ENCODE data around the gene BCL7A. TPM values are rescaled to one million over a fixed set of nuclear protein-coding genes. Genes with fewer than 3 reads are reported as not detected.
"Not testable (repeated sequence)": the region's sequence is repeated elsewhere in the genome, so short reads cannot be mapped to it uniquely, and the experiment has no call there.

Gene BCL7A
- total RNA-seq, 1 experiment from 2014 or later: 31.6 TPM

DNA sequence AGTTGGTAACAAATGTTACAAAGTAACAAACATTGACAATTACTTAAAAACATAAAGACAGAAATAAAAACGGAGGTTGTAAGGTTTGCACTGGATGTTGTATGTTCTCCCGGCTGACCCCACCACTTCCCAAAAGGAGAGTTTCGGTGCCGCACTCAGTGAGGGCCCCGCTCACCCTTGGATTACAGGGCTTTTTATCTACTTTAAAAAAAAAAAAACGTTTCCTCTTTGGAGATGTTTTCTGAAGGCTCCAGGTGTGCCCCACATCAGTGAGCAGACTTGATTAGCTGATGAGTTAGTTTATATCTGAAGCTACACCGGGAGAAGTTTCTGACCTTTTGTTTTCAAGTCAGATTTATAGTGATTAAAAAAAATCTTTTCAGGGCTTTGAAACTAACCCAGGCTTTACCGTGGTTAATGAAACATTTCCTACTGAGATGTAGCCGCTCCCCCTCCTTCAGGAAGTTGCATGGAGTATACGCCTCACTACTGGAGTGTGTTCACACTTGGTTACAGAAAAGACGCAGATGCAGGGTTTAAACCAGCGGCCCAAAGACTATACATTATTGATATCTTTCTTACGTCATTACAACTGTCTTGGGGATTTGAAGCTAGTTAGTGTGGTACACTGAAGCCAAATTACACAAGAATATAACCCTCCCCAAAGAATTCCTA lies 38.0 kb upstream of the BCL7A start:
- intact Hi-C loops (cut with micrococcal nuclease): no loop called here
- CTCF ChIA-PET: no interaction called here
- H2AFZ ChIP-seq (ENCODE audit: low read length): no peak overlapping the region

DNA sequence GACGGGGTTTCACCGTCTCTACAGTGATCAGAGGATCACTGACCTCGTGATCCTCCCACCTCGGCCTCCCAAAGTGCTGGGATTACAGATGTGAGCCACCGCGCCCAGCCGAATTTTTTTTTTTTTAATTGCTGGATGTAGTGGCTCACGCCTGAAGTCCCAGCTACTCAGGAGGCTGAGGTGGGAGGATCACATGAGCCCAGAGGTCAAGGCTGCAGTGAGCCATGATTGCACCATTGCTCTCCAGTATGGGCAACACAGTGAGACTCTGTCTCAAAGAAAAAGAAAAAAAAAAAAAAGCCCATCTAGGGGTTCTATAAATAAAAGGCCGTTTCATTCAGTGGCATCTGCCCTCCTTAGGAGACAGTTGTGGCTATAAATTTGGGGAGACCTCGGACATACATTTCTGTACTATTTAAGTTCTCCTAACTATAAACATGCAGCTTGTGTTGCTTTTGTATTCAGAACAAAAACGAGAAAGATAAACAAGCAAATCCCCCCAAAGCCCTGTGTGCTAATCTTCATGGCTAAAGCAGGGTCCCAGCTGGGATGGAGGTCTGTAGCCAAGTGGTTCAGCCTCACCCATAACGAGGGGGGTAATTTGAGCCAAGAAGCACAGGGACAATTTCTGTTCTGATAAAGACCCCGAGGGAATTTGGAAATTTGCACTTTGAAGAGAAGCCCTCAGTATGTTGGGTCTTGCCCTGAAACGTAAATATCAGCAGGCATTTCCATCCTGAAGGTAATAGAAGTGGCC lies 35.0 kb upstream of the BCL7A start:
- peaks cover 7% of the 10 kb centered on the region for H3F3A ChIP-seq (ENCODE audit: low read length, unreplicated experiment)
- no peak for DNase-seq
- no peaks in the 10 kb centered on the region for H4K20me1 ChIP-seq (ENCODE audit: low read length)

More for the DNA sequence above, 38.0 kb upstream of the BCL7A start:
- DNase-seq (no peak), ATAC-seq (no peak)
- Histone ChIP-seq H3K4me2 (ENCODE audit: low read length) (no peak overlapping the region), H3K9ac (ENCODE audit: low read length) (no peak overlapping the region), H3K27me3 (ENCODE audit: low read length) (no peaks in the 10 kb centered on the region), H4K20me1 (ENCODE audit: low read length) (no peaks in the 10 kb centered on the region), H3K79me2 (ENCODE audit: low read length) (no peaks in the 10 kb centered on the region), H3K4me3 (ENCODE audit: low read length) (no peak overlapping the region), H3K36me3 (ENCODE audit: low read depth, low read length) (no peaks in the 10 kb centered on the region), H3K9me2 (replicated peaks; ENCODE audit: low read length) (no peaks in the 10 kb centered on the region), H3F3A (ENCODE audit: low read length, unreplicated experiment) (no peaks in the 10 kb centered on the region), H3K9me3 (ENCODE audit: low read length) (no peaks in the 10 kb centered on the region), H3K27ac (ENCODE audit: low read length) (no peak overlapping the region), H3K4me1 (ENCODE audit: insufficient read depth, low read length) (no peaks in the 10 kb centered on the region)
- POLR2A ChIA-PET (ENCODE audit: unreplicated experiment): no interaction called here
- no TSS peak for BruUV-seq (replicated peaks)
- TF ChIP-seq EZH2phosphoT487 (IDR thresholded peaks at IDR 0.05; ENCODE audit: borderline replicate concordance, low read length): no peak
- TF ChIP-seq, protein P1, sequence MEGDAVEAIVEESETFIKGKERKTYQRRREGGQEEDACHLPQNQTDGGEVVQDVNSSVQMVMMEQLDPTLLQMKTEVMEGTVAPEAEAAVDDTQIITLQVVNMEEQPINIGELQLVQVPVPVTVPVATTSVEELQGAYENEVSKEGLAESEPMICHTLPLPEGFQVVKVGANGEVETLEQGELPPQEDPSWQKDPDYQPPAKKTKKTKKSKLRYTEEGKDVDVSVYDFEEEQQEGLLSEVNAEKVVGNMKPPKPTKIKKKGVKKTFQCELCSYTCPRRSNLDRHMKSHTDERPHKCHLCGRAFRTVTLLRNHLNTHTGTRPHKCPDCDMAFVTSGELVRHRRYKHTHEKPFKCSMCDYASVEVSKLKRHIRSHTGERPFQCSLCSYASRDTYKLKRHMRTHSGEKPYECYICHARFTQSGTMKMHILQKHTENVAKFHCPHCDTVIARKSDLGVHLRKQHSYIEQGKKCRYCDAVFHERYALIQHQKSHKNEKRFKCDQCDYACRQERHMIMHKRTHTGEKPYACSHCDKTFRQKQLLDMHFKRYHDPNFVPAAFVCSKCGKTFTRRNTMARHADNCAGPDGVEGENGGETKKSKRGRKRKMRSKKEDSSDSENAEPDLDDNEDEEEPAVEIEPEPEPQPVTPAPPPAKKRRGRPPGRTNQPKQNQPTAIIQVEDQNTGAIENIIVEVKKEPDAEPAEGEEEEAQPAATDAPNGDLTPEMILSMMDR (conservative IDR thresholded peaks at IDR 0.05; ENCODE audit: low read depth, low read length): no peak
- no peak for TF ChIP-seq EZH2 (IDR thresholded peaks at IDR 0.05; ENCODE audit: low read length, unreplicated experiment)

DNA sequence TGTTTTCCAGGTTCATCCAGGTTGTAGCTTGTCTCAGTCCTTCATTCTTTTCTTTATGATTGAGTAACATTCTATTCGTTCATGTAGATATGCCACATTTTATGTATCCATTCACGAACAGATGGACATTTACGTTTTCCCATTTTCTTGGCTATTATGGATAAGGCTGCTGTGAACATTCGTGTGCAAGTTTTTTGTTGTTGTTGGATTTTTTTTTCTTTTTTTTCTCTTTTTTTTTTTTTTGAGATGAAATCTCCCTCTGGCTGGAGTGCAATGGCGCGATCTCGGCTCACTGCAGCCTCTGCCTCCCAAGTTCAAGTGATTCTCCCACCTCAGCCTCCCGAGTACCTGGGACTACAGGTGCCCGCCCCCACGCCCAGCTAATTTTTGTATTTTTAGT lies 33.2 kb upstream of the BCL7A start:
- H3K79me2 ChIP-seq (ENCODE audit: low read length); H3K4me2 ChIP-seq (ENCODE audit: low read length); intact Hi-C loops (cut with micrococcal nuclease); H4K20me1 ChIP-seq (ENCODE audit: low read length); H3K4me3 ChIP-seq (ENCODE audit: low read length); ATAC-seq; H3K9ac ChIP-seq (ENCODE audit: low read length); H3K9me3 ChIP-seq (ENCODE audit: low read length); H3K27me3 ChIP-seq (ENCODE audit: low read length); DNase-seq; H2AFZ ChIP-seq (ENCODE audit: low read length); BruUV-seq (replicated peaks); H3K36me3 ChIP-seq (ENCODE audit: low read depth, low read length); H3K27ac ChIP-seq (ENCODE audit: low read length); H3K9me2 ChIP-seq (replicated peaks; ENCODE audit: low read length); POLR2A ChIA-PET (ENCODE audit: unreplicated experiment); CTCF ChIA-PET: not testable (repeated sequence)
- Histone ChIP-seq H3K4me1 (ENCODE audit: insufficient read depth, low read length) (peaks cover 33% of the 10 kb centered on the region), H3F3A (ENCODE audit: low read length, unreplicated experiment) (peaks cover 12% of the 10 kb centered on the region)

More for the DNA sequence above, 35.0 kb upstream of the BCL7A start:
- Histone ChIP-seq H3K27ac (ENCODE audit: low read length) (no peak overlapping the region), H3K9me2 (replicated peaks; ENCODE audit: low read length) (no peaks in the 10 kb centered on the region), H3K9ac (ENCODE audit: low read length) (no peak overlapping the region), H3K79me2 (ENCODE audit: low read length) (no peaks in the 10 kb centered on the region), H3K4me1 (ENCODE audit: insufficient read depth, low read length) (peaks cover 25% of the 10 kb centered on the region), H3K27me3 (ENCODE audit: low read length) (no peaks in the 10 kb centered on the region), H3K36me3 (ENCODE audit: low read depth, low read length) (no peaks in the 10 kb centered on the region), H2AFZ (ENCODE audit: low read length) (no peak overlapping the region), H3K4me3 (ENCODE audit: low read length) (no peak overlapping the region), H3K9me3 (ENCODE audit: low read length) (no peaks in the 10 kb centered on the region), H3K4me2 (ENCODE audit: low read length) (no peak overlapping the region)
- intact Hi-C loops (cut with micrococcal nuclease): no loop called here
- ChIA-PET CTCF (no interaction called here), POLR2A (ENCODE audit: unreplicated experiment) (no interaction called here)
- ATAC-seq: no peak
- no TSS peak for BruUV-seq (replicated peaks)
- TF ChIP-seq EZH2phosphoT487 (IDR thresholded peaks at IDR 0.05; ENCODE audit: borderline replicate concordance, low read length) (no peak), EZH2 (IDR thresholded peaks at IDR 0.05; ENCODE audit: low read length, unreplicated experiment) (no peak)
- TF ChIP-seq, protein P1 (conservative IDR thresholded peaks at IDR 0.05; ENCODE audit: low read depth, low read length): no peak
